ENCODE measurements around the gene MEIS1. TPM values are rescaled to one million over a fixed set of nuclear protein-coding genes. Genes with fewer than 3 reads are reported as not detected.

Gene MEIS1
- total RNA-seq, 1 donor from 2014 or later, result 24.1 TPM

DNA sequence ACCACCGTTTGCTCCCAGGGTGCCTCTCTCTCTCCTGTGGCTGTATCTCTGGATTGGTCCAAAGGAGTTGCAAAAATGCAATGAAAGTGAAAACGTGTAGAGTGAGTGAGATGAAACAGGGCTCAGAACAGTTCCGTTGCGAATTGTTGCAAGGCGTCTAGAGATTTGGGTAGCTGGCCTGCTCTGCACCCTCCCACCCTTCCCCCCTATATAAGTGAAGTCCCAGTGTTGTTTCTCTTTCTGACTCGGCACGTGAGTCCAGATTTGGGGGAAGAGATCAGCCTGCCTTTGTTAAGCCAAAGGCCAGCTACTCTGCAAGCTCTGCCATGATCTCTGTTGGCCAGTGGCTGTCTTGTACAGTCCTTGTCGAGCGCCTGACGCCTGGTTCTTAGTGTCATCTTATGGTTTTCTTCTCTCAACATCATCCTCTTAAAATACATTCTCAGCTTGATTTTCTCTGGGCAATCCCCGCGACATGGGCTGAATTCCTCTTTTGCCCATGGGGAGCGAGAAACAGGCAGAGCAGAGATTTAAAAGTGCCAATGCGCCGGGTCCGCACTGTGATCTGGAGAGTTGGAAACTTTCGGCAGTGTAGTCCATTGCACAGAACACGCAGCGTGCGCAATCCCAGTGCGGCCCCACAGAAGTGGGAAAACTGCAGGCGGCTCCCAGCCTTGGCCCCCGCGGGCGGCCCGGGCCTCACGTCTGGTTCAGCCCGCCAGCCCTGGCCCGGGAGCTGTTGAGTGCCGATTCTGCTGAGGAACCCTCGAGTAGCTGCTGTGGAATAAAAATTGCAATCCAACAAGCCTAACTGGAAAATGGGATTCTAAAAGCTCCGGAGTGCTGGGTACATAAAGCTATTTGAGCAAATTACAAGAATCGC, 9.3 kb downstream of the MEIS1 start:
- DNase-seq (ENCODE audit: low read depth, low spot score), result no peak

DNA sequence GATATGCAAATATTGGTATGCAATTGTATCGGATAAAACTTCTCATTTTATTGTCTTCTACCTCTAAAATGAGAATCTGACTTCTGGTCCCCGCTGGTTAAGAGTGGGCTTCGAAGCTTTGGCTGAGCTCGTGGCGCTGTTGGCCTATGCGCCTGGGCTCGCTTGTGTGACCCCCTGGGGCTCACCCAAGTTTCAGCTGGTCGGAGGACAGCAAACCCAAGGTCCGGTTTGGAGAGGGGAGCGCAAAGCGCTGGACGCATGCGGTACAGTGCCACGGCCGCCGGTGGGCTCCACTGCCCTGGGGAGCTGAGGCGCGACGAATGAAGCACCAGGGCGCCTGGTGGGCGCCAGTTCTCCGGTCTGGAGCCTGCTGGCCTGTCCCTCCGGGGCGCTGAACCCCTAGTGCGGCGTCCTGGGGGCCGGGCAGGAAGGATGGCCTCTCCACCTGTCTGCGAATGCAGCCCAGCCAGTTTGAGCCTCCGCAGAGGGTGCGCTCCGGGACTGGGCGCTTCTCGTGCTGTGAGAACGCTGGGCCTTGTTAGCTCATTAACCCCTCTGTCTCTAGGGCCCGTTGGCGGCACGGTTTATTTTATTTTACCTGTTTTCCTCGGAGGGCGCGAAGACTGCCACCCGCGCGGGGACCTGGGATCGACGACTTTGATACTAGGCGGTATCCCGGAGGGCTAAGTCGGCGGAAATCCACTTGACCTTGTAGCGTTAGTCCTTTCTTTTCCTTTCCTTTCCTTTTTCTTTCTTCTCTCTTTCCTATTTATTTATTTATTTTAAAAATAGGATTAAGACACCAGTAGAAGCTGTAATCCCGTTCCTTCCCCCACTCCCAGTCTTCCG, 10.4 kb downstream of the MEIS1 start:
- no peak for DNase-seq (ENCODE audit: low read depth, low spot score)

DNA sequence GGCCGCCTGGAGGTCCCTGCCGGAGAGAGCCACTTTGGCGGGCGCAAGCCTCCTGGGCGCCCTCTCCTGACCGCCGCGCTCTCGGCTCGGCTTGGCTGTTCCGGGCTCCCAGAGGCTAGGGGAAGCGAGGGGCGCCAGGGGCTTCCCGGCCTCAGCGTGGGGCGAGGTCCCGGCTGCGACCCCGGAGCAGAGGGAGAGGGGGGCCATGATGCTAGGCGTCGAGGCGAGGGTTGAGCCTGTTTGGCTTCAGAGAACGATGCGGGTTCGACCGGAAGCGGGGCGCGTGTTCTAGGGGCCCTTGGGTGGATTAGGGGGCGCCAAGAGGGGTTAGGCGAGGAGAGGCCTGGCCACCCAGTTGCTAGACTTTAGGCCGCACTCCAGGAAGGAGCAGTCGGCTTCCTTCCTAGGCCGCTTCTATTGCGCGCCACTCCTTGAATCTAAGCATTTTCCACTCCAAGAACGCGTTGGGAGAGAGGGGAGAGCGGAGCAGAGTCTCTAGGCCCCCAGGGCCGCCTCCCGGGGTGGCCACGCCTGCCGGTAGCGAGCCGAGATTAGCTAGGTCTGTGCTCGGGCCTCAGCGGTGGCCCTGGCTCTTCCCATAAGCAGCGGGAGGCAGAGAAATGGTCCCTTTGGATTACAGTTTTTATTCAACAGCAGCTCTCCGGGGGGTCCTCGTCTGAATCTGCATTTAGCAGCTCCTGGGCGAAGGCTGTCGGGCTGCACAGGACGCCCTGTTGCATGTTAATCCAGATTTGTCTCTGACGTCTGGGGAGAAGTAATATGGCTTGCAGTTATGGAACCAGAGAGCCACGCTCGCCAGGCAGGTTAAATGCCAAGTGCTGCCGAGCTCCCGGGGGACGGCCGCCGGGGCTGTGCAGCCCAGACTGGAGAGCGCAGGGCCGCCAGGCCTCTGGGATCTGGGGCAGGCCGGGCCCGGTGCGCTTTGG, 11.3 kb downstream of the MEIS1 start:
- no peak for DNase-seq (ENCODE audit: low read depth, low spot score)

DNA sequence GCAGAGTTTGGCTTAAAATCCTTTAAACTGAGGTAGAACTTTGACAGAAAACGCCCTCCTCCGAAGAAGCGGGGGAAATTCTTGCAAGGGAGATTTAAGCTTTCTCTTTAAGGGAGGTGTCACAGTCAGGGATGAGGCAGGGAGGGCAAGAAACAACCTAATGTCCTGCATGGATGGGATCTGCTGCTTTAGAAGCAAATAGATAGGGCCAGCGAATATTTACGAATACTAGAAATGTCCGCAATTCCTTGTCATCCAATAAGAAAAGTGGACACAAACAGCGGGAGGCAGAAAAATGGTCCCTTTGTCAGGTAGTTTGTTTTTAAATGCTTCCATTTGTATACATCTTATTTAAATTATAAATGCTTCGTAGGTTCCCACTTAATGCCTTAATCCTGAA, 12.0 kb downstream of the MEIS1 start:
- no peak for DNase-seq (ENCODE audit: low read depth, low spot score)

DNA sequence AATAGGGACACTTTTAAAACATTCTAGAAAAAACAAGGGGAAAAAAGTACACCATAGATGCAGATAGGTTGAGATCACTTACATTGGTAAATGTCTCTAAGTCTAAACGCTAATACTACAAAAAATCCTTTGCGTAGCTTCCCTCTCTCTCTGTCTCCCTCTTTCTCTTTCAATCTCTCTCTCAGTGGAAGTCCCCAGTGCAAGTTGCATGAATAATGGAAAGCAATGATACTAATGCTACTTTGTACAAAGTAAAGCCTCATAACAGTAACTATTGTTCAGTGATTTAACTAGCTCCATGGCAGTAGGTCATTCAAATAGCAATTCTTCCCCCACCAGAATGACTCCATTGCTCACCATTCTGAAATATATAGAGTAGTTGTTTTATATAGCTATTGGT, 12.8 kb downstream of the MEIS1 start:
- no peak for DNase-seq (ENCODE audit: low read depth, low spot score)

DNA sequence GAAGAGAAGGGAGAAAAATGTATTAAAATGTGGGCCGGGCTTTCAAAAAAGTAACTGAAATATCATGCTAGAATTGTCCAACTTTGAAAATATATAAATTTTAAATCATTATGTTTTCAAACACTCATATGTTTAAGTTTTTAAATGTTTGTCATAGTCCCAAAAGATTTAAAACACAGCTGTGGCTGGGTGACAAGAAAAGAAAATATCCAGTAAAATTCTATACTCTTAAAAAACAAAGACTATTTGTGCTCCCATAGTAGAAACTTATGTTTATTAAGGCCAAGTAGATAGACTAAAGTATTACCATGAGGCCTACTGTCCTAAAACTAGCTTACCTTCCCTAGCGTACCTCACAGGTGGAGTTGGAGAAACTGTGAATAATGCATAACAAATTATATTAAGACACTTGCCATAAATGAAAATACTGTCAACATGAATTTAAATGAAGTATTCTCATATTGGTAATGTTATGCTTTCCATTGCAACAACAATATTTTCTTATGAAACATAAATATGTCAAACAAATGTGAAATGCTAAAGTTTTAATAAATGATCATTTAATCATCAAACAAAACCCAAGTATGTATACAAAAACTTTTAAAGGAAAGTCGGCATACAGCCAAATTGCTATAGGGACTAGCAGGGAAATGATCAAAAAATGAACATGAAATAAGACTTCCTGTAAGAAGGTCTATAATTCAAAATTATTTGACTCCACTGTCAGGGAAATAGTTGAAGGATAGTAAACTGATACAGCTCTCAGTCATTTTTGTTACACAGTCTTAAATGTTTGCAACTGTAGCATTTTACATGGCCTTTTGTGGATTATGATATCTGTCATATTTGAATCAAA, 13.4 kb downstream of the MEIS1 start:
- DNase-seq (ENCODE audit: low read depth, low spot score), result no peak

DNA sequence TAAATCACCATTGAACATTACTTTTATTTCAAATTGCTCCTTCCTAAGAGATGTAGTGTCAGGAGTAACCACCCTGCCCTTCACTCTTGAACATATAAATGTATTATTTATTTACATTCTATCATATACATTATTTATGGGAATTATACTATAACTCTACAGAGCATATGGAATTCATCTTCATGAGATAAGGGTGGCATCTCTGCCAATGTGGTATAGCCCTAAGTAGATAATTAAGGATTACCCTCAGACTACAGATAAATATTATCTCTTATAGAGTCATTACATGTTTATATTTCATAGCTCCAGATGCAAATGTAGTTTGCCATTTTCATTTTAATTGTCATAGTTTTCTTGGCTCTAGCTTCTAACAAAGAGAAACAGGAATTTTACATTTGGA, 17.3 kb downstream of the MEIS1 start:
- no peak for DNase-seq (ENCODE audit: low read depth, low spot score)

DNA sequence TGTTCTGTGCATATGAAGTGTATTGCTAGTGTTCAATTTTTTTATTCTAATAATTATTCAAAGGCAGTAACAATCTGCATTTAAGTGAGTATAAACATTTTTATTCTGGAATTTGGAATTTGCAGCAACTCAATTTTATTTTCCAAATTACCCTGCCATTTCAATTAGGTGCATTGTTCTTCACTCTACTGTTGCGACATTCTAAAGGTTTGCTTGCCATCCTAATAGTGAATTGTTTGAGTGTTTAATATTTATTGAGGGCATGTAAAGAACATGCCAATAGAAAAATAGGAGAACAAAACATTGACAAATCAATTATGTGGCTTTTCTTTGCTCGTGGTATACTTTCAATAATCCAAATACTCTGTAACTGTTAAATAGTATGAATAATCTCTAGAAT, 18.0 kb downstream of the MEIS1 start:
- no peak for DNase-seq (ENCODE audit: low read depth, low spot score)

DNA sequence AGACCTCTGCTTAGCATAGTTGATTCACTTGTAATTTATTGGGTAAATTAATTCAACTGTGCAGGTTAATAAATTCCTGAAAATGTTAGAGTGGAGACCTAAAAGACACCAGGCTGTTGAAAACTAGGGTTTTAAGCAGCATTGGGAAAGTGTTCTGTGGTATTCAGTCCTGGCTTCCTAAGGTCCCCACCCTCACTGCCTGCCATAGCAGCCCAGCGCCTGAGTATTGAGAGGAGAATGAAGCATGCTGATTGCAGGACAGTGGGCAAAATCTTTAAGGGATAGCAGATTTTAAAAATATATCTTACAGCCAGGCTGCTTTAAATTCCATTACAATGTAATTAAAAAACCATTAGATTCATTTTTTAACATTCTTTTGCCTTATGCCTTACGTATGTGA, 20.6 kb downstream of the MEIS1 start:
- DNase-seq (ENCODE audit: low read depth, low spot score), result no peak

DNA sequence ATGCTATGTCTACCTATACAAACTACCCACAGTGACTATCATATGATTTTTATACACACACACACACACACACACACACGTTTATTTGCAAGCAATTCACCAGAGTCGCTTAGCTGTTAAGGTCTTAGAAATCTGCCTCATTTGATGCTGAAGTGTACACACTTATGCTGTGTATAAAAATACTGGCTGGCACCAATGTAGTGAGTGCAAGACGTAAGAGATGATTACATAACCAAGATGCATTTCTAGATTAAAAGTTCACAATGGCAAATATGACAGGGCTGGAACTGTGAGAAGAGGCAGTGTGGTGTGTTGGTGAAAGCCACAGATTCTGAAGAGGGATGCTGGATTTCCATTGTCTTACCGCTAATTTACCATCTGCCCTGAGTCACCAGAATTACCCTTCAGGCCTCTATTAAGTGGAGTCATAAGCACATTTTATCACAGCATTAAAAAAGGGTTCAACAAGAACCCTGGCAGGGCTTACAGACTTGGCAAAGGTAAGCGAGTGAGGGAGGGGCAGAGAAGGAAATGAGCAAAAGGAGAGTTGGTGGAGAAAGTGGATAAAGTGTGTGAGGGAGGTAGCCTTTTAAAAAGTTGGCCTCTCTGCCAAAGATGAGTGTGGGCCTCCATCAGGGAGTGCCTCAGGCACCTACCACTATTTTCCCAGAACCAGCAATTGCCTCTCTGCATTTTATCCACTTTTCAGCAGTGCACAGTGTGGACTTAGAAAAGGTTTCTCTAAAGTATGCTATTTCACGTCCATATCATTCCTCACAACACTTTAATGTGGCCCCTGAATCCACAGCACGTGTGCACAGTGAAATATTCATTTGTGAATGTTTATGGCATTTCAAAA, 21.5 kb downstream of the MEIS1 start:
- no peak for DNase-seq (ENCODE audit: low read depth, low spot score)

DNA sequence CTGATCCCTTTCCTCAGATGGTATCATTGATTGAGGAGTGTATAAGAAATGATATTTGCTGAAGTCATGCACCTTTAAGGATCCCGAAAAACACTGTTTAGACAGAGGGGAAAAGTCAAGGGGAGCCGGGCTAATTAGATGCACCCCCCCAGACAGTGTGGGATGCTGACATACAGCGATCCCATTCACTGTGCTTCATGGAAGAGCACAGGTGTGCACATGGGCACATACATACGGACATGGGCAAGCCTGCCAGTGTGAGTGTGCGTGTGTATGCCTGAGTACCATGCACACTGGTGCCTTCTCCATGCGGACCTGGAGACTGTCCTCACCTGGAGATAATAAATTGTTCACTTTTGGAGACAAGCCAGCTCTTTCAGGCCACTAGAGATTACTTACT, 22.6 kb downstream of the MEIS1 start:
- no peak for DNase-seq (ENCODE audit: low read depth, low spot score)

DNA sequence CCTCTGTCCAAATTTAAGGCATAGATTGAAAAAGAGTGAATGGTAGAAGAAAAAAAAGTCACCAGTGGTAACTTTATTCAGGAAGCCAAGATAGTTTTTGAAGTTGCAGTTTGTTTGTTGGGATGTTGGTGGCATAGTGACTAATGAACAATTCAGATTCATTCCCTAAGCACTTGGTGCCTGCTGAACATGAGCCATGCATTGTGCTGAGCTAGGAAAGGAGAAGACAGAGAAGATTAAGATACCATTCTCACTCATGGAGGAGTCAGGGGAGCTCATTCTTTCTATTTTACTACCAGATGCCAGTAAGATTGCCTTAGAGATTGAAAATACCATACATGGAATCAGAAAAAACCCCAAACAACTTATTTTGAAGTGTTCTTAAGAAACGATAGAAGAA, 25.1 kb downstream of the MEIS1 start:
- no peak for DNase-seq (ENCODE audit: low read depth, low spot score)

DNA sequence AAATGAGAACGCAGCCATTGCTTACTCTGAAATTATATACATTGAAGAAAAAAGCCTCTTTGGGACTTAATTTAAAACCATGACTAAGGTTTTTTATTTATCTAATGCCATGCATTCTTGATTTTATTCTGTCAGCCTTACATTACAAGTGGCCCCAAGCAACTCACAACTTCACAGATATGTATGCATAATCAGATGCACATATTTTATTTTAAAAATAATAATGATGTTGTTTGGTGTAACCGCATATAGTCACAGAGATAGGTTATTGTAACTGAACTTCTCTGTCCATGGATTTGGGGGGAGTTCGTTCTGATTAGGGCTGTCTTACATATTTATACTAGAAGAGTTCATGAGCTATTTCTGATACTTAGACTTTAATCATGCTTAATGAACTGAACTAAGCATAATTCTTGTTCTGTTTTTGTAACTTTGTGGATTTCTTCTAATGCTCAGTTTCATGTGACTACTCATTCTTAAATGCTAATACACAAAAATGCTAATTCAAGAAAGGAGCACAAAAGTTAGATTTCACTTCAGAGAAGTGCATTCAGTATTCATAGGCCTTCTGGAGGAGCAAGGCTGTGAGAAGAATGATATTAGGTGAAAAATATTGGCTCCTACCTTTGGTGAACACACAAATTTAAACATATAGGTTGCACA, 26.2 kb downstream of the MEIS1 start:
- no peak for DNase-seq (ENCODE audit: low read depth, low spot score)

DNA sequence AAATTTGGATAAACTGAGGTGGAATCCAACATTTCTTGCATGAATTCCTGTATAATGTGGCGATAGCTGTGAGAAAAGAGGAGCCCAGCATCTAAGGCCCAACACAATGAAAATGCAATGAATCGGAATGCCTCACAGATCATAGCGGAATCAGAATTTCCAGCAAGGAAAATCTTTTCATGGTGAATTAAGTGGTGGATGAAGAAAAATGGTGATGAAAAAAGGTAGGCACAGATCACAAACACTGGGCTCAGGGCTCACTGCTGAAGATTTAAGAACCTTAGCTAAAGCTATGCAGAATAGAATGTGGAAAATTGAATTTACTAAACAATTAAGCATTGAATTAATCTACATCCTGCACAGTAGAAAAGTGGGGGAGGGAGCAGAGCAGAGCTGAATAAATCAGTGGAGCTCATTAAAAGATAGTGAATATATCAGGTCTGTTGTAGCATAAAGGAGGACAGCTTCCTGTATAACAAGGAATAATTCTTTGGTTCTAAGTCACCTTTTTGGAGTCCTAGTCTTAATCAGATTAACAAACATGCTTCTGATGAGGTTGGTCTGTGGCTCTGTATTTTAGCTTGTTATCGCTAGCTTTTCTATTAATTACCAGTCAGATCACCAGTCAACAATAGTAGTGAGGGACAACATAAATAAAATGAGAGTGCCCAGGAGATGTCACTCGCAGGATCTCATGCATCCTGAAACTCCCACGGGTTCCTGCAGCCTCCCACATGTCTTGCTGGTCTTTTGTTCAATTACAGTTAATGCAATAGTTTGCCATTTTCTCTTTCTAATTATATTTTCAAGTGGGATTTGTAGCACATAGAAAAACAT, 27.0 kb downstream of the MEIS1 start:
- no peak for DNase-seq (ENCODE audit: low read depth, low spot score)

DNA sequence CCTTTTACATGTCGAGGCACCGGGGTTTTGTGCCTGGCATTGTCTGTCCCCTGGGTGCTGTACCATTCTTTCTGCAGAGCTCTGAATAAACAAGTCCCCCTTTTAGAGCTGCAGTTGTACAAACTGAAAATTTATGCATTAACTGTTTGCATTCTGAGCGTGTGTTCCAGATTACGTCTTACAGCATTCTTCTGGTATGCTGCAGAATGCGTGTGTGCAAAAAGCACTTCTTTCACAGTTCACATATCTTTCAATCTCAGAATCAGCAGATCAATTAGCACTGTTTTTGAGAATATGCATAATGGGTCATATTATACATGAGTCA, 27.5 kb downstream of the MEIS1 start:
- no peak for DNase-seq (ENCODE audit: low read depth, low spot score)

DNA sequence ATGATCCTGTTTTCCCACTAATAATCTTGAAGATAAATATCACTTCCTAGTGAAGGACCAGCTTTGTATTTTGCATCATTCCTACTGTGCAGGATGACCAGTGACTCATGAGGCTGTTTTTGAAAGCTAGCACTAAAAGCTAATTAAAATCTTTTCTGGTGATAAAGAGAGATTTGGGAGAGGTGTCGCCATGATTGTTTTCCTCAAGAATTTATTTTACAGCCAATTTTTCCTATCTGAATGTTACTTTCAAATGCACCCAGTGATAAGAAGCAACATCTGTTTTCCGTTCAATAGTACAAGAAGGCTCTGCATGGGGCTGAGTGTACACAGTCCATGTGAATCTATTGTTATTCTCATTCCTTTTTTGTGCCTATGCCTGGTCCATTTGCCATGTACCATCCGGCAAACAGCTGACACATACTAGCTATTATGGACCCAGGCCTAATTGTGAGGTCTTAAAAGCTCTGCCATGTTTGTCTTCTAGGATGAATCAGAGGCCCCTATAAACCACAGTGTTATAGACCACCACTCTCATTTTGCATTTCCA, 28.4 kb downstream of the MEIS1 start:
- DNase-seq (ENCODE audit: low read depth, low spot score), result no peak

DNA sequence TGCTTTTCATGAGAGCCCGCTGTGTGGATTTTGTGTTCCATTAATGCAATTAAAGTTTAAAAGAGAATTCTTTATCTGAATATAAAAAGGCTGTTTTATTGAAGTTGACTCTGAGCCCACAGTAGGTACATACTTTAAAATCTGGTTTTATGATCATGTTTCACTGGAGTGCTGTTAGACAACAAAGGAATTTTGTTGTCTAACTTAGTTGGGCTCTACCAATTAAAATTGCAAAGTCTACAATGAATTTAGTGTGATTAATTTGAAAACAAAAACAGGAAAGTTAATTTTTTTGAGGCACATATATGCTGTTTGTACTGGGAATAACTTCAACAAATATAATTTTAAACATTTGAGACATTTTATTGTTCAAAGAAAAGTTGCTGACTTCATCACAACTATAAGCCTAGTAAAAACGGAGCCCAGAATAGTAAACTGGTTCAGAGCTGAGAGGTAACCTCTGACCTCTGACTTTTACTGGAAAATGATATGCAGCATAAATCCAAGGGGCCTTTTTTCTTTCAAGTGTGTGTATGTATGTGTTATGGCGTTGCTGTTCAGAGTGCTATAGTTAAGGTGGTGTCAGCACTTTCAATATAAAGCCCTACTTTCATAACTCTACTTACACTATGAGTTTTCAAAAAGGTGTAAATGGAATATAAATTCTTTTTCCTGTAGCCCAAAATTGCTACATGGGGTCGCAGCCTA, 30.2 kb downstream of the MEIS1 start:
- DNase-seq (ENCODE audit: low read depth, low spot score), result no peak

Data from pulmonary artery endothelial cell (primary cell).